Osteoblast (primary cell): Measurements from ENCODE around the gene FBXO46. TPM values are rescaled to one million over a fixed set of nuclear protein-coding genes. Genes with fewer than 3 reads are reported as not detected.

ENCODE experiments used
- DNase-seq: peaks from one replicate; pipeline ENCODE4 v3.0.0; 2011; ENCODE audit warnings: low spot score, mixed read lengths; ENCODE audit not compliant: insufficient read length; ENCODE audit errors: missing footprints
- H2AFZ ChIP-seq: 2 replicates; pipeline ENCODE4 v1.6.0; 2011; ENCODE audit warnings: mild to moderate bottlenecking, low read length
- H3K27ac ChIP-seq: 2 replicates; pipeline ENCODE4 v1.5.1; 2011; ENCODE audit warnings: mild to moderate bottlenecking, low read depth, low read length, moderate library complexity
- H3K27me3 ChIP-seq: 2 replicates; pipeline ENCODE4 v1.6.0; 2012; ENCODE audit warnings: mild to moderate bottlenecking, control low read depth, inconsistent platforms, low read length, moderate library complexity; ENCODE audit not compliant: insufficient read depth
- H3K36me3 ChIP-seq: 2 replicates; pipeline ENCODE4 v1.5.1; 2011; ENCODE audit warnings: mild to moderate bottlenecking, low read length, control low read depth, moderate library complexity; ENCODE audit not compliant: insufficient read depth
- H3K4me1 ChIP-seq: 2 replicates; pipeline ENCODE4 v1.5.1; 2011; ENCODE audit warnings: mild to moderate bottlenecking, low read length, control low read depth, moderate library complexity; ENCODE audit not compliant: insufficient read depth
- H3K4me2 ChIP-seq: 2 replicates; pipeline ENCODE4 v1.6.0; 2011; ENCODE audit warnings: mild to moderate bottlenecking, low read length; ENCODE audit not compliant: insufficient read depth
- H3K4me3 ChIP-seq: fragments of 200-600 bp; sonication (generic); 3 replicates; pipeline ENCODE4 v1.5.1; 2012; ENCODE audit warnings: mild to moderate bottlenecking, low read length, inconsistent platforms; ENCODE audit not compliant: insufficient read depth
- H3K79me2 ChIP-seq: 2 replicates; pipeline ENCODE4 v1.6.0; 2012; ENCODE audit warnings: mild to moderate bottlenecking, low read length, control low read depth, inconsistent platforms; ENCODE audit not compliant: insufficient read depth
- H3K9me3 ChIP-seq: 2 replicates; pipeline ENCODE4 v1.5.1; 2011; ENCODE audit warnings: low read depth, low read length, control low read depth
- H4K20me1 ChIP-seq: 2 replicates; pipeline ENCODE4 v1.6.0; 2012; ENCODE audit warnings: mild to moderate bottlenecking, low read length, control low read depth; ENCODE audit not compliant: insufficient read depth
- CTCF ChIP-seq: IDR thresholded peaks from 2 replicates; pipeline ENCODE4 v1.5.1; 2011; ENCODE audit warnings: mild to moderate bottlenecking, low read depth, low read length, moderate library complexity; ENCODE audit errors: extremely low read depth
- small RNA-seq: library from RNA; depleted of rRNA; stranded (forward); fragments of <200 nt; gene quantifications from one replicate; pipeline ENCODE3, GENCODE V24; 2012
- total RNA-seq: library from RNA; depleted of rRNA; stranded (reverse); fragments of >200 nt; gene quantifications from 2 replicates; pipeline ENCODE4 v1.2.3, GENCODE V29; 2012

FBXO46 gene
- total RNA-seq, 1 donor: 9.0 TPM

GRCh38 chr19:45663800-45664199 lies 66.9 kb downstream of the FBXO46 start:
- Histone ChIP-seq H3K27ac (no peak overlapping the region), H3K79me2 (no peaks in the 10 kb centered on the region), H3K27me3 (peaks cover 14% of the 10 kb centered on the region), H3K4me3 (no peak overlapping the region), H3K4me1 (peaks cover 8% of the 10 kb centered on the region), H3K9me3 (no peaks in the 10 kb centered on the region), H3K4me2 (no peak overlapping the region), H3K36me3 (no peaks in the 10 kb centered on the region), H2AFZ (no peak overlapping the region), H4K20me1 (no peaks in the 10 kb centered on the region)
- DNase-seq: peak; percentile 44
- no peak for TF ChIP-seq CTCF

GRCh38 chr19:45660636-45661035 lies 70.1 kb downstream of the FBXO46 start:
- TF ChIP-seq CTCF: no peak
- Histone ChIP-seq H3K4me2 (no peak overlapping the region), H3K79me2 (no peaks in the 10 kb centered on the region), H3K4me1 (no peaks in the 10 kb centered on the region), H2AFZ (no peak overlapping the region), H3K36me3 (no peaks in the 10 kb centered on the region), H3K27ac (no peak overlapping the region), H3K27me3 (peaks cover 6% of the 10 kb centered on the region), H3K9me3 (no peaks in the 10 kb centered on the region), H3K4me3 (no peak overlapping the region), H4K20me1 (no peaks in the 10 kb centered on the region)
- peak; percentile 57 for DNase-seq

Small RNA genes lying within 50 kb of the gene (small RNA-seq; reads per million reads assigned to genes)
- 1.1 reads per million, percentile 35 among the genes with 10 or more reads in this experiment for gene MIR642A

Other genes starting within 250 kb of the FBXO46 start
- gene RTN2, start 233.8 kb downstream of the FBXO46 start, total RNA-seq: 6.2 TPM in 2 replicates
- gene PPM1N, start 232.5 kb downstream of the FBXO46 start, total RNA-seq: 0.29 and 0.36 TPM in 2 replicates
- 50.1 and 71.3 TPM in 2 replicates for gene VASP, start 223.4 kb downstream of the FBXO46 start, total RNA-seq
- 7.1 and 7.6 TPM in 2 replicates for gene OPA3, start 146.1 kb downstream of the FBXO46 start, total RNA-seq
- gene GPR4, start 128.7 kb downstream of the FBXO46 start, total RNA-seq: not detected in 2 replicates
- gene EML2, start 91.5 kb downstream of the FBXO46 start, total RNA-seq: 10.1 and 11.8 TPM in 2 replicates
- under 0.01 and 0.88 TPM in 2 replicates for gene GIPR, start 62.7 kb downstream of the FBXO46 start, total RNA-seq
- gene SNRPD2, start 38.9 kb downstream of the FBXO46 start, total RNA-seq: 139 and 155 TPM in 2 replicates
- gene QPCTL, start 38.2 kb downstream of the FBXO46 start, total RNA-seq: 15.6 and 16.5 TPM in 2 replicates
- gene MEIOSIN, start 2.5 kb upstream of the FBXO46 start, total RNA-seq: not detected in 2 replicates
- 11.6 and 11.8 TPM in 2 replicates for gene SIX5, start 38.4 kb upstream of the FBXO46 start, total RNA-seq
- gene DMPK, start 51.6 kb upstream of the FBXO46 start, total RNA-seq: 26.8 and 30.4 TPM in 2 replicates
- gene DMWD, start 61.9 kb upstream of the FBXO46 start, total RNA-seq: 48.5 and 49.2 TPM in 2 replicates
- under 0.01 and 0.29 TPM in 2 replicates for gene RSPH6A, start 84.4 kb upstream of the FBXO46 start, total RNA-seq
- 30.6 and 42.0 TPM in 2 replicates for gene SYMPK, start 132.3 kb upstream of the FBXO46 start, total RNA-seq
- not detected in 2 replicates for gene FOXA3, start 133.4 kb upstream of the FBXO46 start, total RNA-seq
- 28.6 and 35.8 TPM in 2 replicates for gene IRF2BP1, start 155.2 kb upstream of the FBXO46 start, total RNA-seq
- gene MYPOP, start 171.7 kb upstream of the FBXO46 start, total RNA-seq: 2.1 and 3.3 TPM in 2 replicates
- gene NANOS2, start 183.9 kb upstream of the FBXO46 start, total RNA-seq: not detected in 2 replicates
- not detected in 2 replicates for gene NOVA2, start 243.0 kb upstream of the FBXO46 start, total RNA-seq